ENCODE measurements around the gene FAM20A. TPM values are rescaled to one million over a fixed set of nuclear protein-coding genes. Genes with fewer than 3 reads are reported as not detected.

FAM20A gene
- total and polyA plus RNA-seq, 2 of the 8 experiments (the other 6 are each of a cell fraction or from before 2014, with no cell fraction given) = 3.6 to 11.9 TPM

DNA sequence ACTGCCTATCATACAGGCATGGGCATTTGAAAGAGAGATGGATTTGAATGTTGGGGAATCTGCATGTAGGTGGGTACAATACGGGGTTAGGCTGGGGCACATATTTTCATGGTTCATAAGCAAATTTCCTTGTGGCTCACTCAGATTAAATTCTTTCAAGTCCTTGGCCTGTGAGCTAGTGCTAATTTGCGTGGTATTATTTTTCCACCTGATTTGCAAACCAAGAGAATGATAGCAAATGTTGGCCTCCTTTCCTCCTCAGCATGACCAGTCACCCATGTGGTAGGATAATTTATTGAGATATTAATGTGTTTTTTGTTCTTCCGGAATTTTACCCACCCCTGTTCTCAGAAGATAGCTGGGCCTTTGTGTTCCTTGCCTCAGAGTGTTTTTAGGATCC, 22.9 kb downstream of the FAM20A start:
- no peaks in the 10 kb centered on the region for H3K79me2 ChIP-seq (ENCODE audit: control insufficient read depth in 1 of 2, insufficient read depth in 2 of 2, low read length in 2 of 2)
- H3K4me2 ChIP-seq (ENCODE audit: insufficient read depth in 1 of 2, low read depth in 2 of 2, low read length in 2 of 2) = no peak overlapping the region
- no peak overlapping the region for H2BK20ac ChIP-seq (ENCODE audit: low read length)
- FAIRE-seq (no peak), DNase-seq (ENCODE audit: low read depth in 1 of 2, low spot score in 2 of 2) (no peak)
- POLR2A ChIA-PET (ENCODE audit: partially characterized antibody) = no interaction called here
- H3K14ac ChIP-seq (ENCODE audit: insufficient read length) = no peak overlapping the region
- H3K36me3 ChIP-seq (ENCODE audit: control insufficient read depth in 2 of 4, insufficient read depth in 4 of 4, low read length in 3 of 4) = peaks cover 0 to 4% (median 0%) of the 10 kb centered on the region in 4 experiments; a peak in 1 of 8 replicates
- peaks cover 0 to 2% (median 0%) of the 10 kb centered on the region in 4 experiments; a peak in 1 of 7 replicates for H3K4me1 ChIP-seq (replicated peaks in 1 of 4; ENCODE audit: control insufficient read depth in 3 of 4, insufficient read depth in 4 of 4, low read length in 3 of 4)
- H4K5ac ChIP-seq (ENCODE audit: insufficient read length, low read depth, low read length) = no peak overlapping the region
- H3K27ac ChIP-seq (ENCODE audit: low read depth, low read length) = no peak overlapping the region
- no peak overlapping the region for H3K4ac ChIP-seq (replicated peaks; ENCODE audit: insufficient read length, low read depth, low read length)
- H2AFZ ChIP-seq (ENCODE audit: low read length) = no peak overlapping the region
- H2AK5ac ChIP-seq (ENCODE audit: low read depth, low read length) = no peak overlapping the region
- H3K23me2 ChIP-seq (ENCODE audit: low read depth, low read length) = no peaks in the 10 kb centered on the region
- H3K56ac ChIP-seq (replicated peaks; ENCODE audit: insufficient read length, low read depth, low read length) = no peak overlapping the region
- no peak overlapping the region for H3K18ac ChIP-seq (ENCODE audit: extremely low read depth, low read length)
- H4K8ac ChIP-seq (ENCODE audit: extremely low read depth, insufficient read depth, low read length) = no peak overlapping the region
- no peaks in the 10 kb centered on the region for H4K20me1 ChIP-seq (replicated peaks in 1 of 2; ENCODE audit: control insufficient read depth in 1 of 2, insufficient read depth in 2 of 2, low read length in 2 of 2)
- no peaks in the 10 kb centered on the region; a peak in 1 of 4 replicates for H3K9me3 ChIP-seq (ENCODE audit: insufficient read depth in 2 of 2, low read depth in 1 of 2, low read length in 1 of 2)
- H3K79me1 ChIP-seq (ENCODE audit: low read depth, low read length) = no peaks in the 10 kb centered on the region
- no peak overlapping the region for H2BK15ac ChIP-seq (ENCODE audit: low read length)
- no peak overlapping the region for H3K4me3 ChIP-seq (ENCODE audit: extremely low read depth in 1 of 4, insufficient read depth in 2 of 4, low read depth in 3 of 4, low read length in 4 of 4)
- H2BK12ac ChIP-seq (ENCODE audit: low read depth, low read length) = no peak overlapping the region
- H4K91ac ChIP-seq (replicated peaks; ENCODE audit: insufficient read length, low read length) = no peak overlapping the region
- TF ChIP-seq NRF1 (IDR thresholded peaks at IDR 0.05; ENCODE audit: low read depth, low read length) = no peak
- no peak overlapping the region for H2BK120ac ChIP-seq (replicated peaks; ENCODE audit: low read depth, low read length)
- H2BK5ac ChIP-seq (ENCODE audit: low read depth, low read length) = no peak overlapping the region
- WGBS, 2 experiments (ENCODE audit: extremely low coverage in 1 of 2, insufficient coverage in 1 of 2, insufficient read length in 1 of 2, insufficient replicate concordance in 2 of 2, low coverage in 1 of 2, low lambda C conversion rate in 2 of 2, missing lambda C conversion rate in 1 of 2) = 80% methylated on average over 3 of the region's 3 CpGs; no CpG with 5 or more reads in 1 of the 2 experiments
- CTCF ChIA-PET (ENCODE audit: partially characterized antibody) = interaction anchor here (0.9 to 2.9 kb wide), 9 partner anchors 9 to 99 kb away, joined by 3 to 8 read pairs (median 4); no protein-coding TSS in a partner anchor
- H3K23ac ChIP-seq (ENCODE audit: insufficient read length) = no peak overlapping the region
- no peaks in the 10 kb centered on the region for H3K27me3 ChIP-seq (replicated peaks in 1 of 4; ENCODE audit: control insufficient read depth in 3 of 4, extremely low read depth in 1 of 4, insufficient read depth in 3 of 4, low read length in 3 of 4)
- H3K9ac ChIP-seq (replicated peaks in 1 of 4; ENCODE audit: extremely low read depth in 1 of 4, low read depth in 3 of 4, low read length in 3 of 4) = no peak overlapping the region
